Measurements from ENCODE around the gene RPLP1.

The RPLP1 gene

GRCh38 chr15:69479971-69480370 is 27.4 kb downstream of the RPLP1 start (continued):
- no peak for TF ChIP-seq ZNF707 (tag by site-specific recombination; IDR thresholded peaks at IDR 0.05)
- TF ChIP-seq ZNF175 (tag by site-specific recombination; IDR thresholded peaks at IDR 0.05) = no peak
- no peak for TF ChIP-seq SP2 (tag by site-specific recombination; IDR thresholded peaks at IDR 0.05)
- TF ChIP-seq TRIM28 (IDR thresholded peaks at IDR 0.05; ENCODE audit: borderline replicate concordance, low read length) = peak; percentile 84; the same call in 1 of the 2 replicates
- TF ChIP-seq, protein P1, sequence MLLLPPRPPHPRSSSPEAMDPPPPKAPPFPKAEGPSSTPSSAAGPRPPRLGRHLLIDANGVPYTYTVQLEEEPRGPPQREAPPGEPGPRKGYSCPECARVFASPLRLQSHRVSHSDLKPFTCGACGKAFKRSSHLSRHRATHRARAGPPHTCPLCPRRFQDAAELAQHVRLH (tag by site-specific recombination; IDR thresholded peaks at IDR 0.05) = peak; percentile 72; the same call in 1 of the 2 replicates
- TF ChIP-seq ZNF596 (tag by site-specific recombination; IDR thresholded peaks at IDR 0.05) = no peak
- no peak for TF ChIP-seq SALL2 (tag by site-specific recombination; IDR thresholded peaks at IDR 0.05; ENCODE audit: borderline replicate concordance)
- peak; percentile 20 for TF ChIP-seq SETDB1 (IDR thresholded peaks at IDR 0.05; ENCODE audit: insufficient read length, low read length)
- TF ChIP-seq ZBTB8A (tag by site-specific recombination; IDR thresholded peaks at IDR 0.05) = no peak
- TF ChIP-seq IKZF3 (tag by site-specific recombination; IDR thresholded peaks at IDR 0.05) = no peak
- no peak for TF ChIP-seq BCL11B (tag by site-specific recombination; IDR thresholded peaks at IDR 0.05; ENCODE audit: low read depth)

- no peak overlapping the region for H3K4me3 ChIP-seq (ENCODE audit: low read depth, low read length)
- ChIA-PET POLR2A (no interaction called here), CTCF (interaction anchor here (0.7 to 1.0 kb wide), 2 partner anchors 47 to 94 kb away, joined by 3 to 4 read pairs; no protein-coding TSS in a partner anchor)
- H3K36me3 ChIP-seq (ENCODE audit: control insufficient read depth in 2 of 2, insufficient read depth in 1 of 2, low read length in 2 of 2) = no peaks in the 10 kb centered on the region
- H3K27ac ChIP-seq (ENCODE audit: extremely low read depth, low read depth, low read length) = no peak overlapping the region
- no peaks in the 10 kb centered on the region for H3K9me3 ChIP-seq (ENCODE audit: control insufficient read depth, insufficient read depth, low read depth, low read length)
- TF ChIP-seq, protein P2, sequence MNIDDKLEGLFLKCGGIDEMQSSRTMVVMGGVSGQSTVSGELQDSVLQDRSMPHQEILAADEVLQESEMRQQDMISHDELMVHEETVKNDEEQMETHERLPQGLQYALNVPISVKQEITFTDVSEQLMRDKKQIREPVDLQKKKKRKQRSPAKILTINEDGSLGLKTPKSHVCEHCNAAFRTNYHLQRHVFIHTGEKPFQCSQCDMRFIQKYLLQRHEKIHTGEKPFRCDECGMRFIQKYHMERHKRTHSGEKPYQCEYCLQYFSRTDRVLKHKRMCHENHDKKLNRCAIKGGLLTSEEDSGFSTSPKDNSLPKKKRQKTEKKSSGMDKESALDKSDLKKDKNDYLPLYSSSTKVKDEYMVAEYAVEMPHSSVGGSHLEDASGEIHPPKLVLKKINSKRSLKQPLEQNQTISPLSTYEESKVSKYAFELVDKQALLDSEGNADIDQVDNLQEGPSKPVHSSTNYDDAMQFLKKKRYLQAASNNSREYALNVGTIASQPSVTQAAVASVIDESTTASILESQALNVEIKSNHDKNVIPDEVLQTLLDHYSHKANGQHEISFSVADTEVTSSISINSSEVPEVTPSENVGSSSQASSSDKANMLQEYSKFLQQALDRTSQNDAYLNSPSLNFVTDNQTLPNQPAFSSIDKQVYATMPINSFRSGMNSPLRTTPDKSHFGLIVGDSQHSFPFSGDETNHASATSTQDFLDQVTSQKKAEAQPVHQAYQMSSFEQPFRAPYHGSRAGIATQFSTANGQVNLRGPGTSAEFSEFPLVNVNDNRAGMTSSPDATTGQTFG (tag by site-specific recombination; IDR thresholded peaks at IDR 0.05; ENCODE audit: borderline replicate concordance) = no peak
- TF ChIP-seq SCRT2 (tag by site-specific recombination; IDR thresholded peaks at IDR 0.05) = no peak
- TF ChIP-seq YY1 (tag by site-specific recombination; IDR thresholded peaks at IDR 0.05) = no peak
- TF ChIP-seq YY2 (tag by site-specific recombination; IDR thresholded peaks at IDR 0.05) = no peak
- no peak for TF ChIP-seq ZNF596 (tag by site-specific recombination; IDR thresholded peaks at IDR 0.05)
- no peak for TF ChIP-seq ZNF157 (tag by site-specific recombination; IDR thresholded peaks at IDR 0.05)
- no peaks in the 10 kb centered on the region for H3K4me1 ChIP-seq (ENCODE audit: control insufficient read depth, insufficient read depth, low read length)
These were observed 28.3 kb downstream of the RPLP1 start for GRCh38 chr15:69480932-69481331.

- ChIA-PET POLR2A (no interaction called here), CTCF (interaction anchor here (1.0 kb wide), 2 partner anchors 20 kb away, joined by 3 to 4 read pairs; no protein-coding TSS in a partner anchor)
- TF ChIP-seq ZNF558 (tag by site-specific recombination; IDR thresholded peaks at IDR 0.05) (no peak), ZNF350 (tag by site-specific recombination; IDR thresholded peaks at IDR 0.05) (no peak), ZBTB44 (tag by site-specific recombination; IDR thresholded peaks at IDR 0.05) (no peak), ZEB2 (tag by site-specific recombination; IDR thresholded peaks at IDR 0.05) (no peak), ZNF266 (tag by site-specific recombination; IDR thresholded peaks at IDR 0.05; ENCODE audit: low read depth) (no peak), ZNF530 (tag by site-specific recombination; IDR thresholded peaks at IDR 0.05; ENCODE audit: low read depth) (no peak), ZNF701 (tag by site-specific recombination; IDR thresholded peaks at IDR 0.05) (no peak), ZSCAN23 (tag by site-specific recombination; IDR thresholded peaks at IDR 0.05) (no peak), ZNF670 (tag by site-specific recombination; IDR thresholded peaks at IDR 0.05; ENCODE audit: low read depth) (no peak), ZNF169 (tag by site-specific recombination; IDR thresholded peaks at IDR 0.05) (no peak), ZNF560 (tag by site-specific recombination; IDR thresholded peaks at IDR 0.05; ENCODE audit: borderline replicate concordance) (no peak), HOXD13 (CRISPR knock-in tag; IDR thresholded peaks at IDR 0.05; ENCODE audit: borderline replicate concordance) (no peak), ZBTB26 (tag by site-specific recombination; optimal IDR thresholded peaks at IDR 0.05) (no peak)
These were observed 30.2 kb downstream of the RPLP1 start for GRCh38 chr15:69482686-69483256.

More at GRCh38 chr15:69482686-69483256, 30.2 kb downstream of the RPLP1 start:
- Histone ChIP-seq H3K9me3 (ENCODE audit: control insufficient read depth, insufficient read depth, low read depth, low read length) (no peaks in the 10 kb centered on the region), H3K27ac (ENCODE audit: extremely low read depth, low read depth, low read length) (no peak overlapping the region), H3K4me1 (ENCODE audit: control insufficient read depth, insufficient read depth, low read length) (no peaks in the 10 kb centered on the region), H3K4me3 (ENCODE audit: low read depth, low read length) (no peak overlapping the region), H3K36me3 (ENCODE audit: control insufficient read depth in 2 of 2, insufficient read depth in 1 of 2, low read length in 2 of 2) (no peaks in the 10 kb centered on the region)

All from HEK293 (cell line).